22Rv1 (cell line): ENCODE results near the gene TPST2.

ENCODE experiments used
- H3K27ac ChIP-seq: fragments of 450-650 bp; 2 replicates; pipeline ENCODE4 v1.5.1; 2017
- ZFX ChIP-seq: fragments of 450-650 bp; IDR thresholded peaks from 2 replicates; pipeline ENCODE4 v1.6.1; 2017; ENCODE audit warnings: antibody characterized with exemption, borderline replicate concordance
- TF ChIP-seq, protein P1 (sequence below): fragments of 450-650 bp; IDR thresholded peaks from 2 replicates; pipeline ENCODE4 v1.5.1; 2017; ENCODE audit warnings: mild to moderate bottlenecking

The TPST2 gene

DNA sequence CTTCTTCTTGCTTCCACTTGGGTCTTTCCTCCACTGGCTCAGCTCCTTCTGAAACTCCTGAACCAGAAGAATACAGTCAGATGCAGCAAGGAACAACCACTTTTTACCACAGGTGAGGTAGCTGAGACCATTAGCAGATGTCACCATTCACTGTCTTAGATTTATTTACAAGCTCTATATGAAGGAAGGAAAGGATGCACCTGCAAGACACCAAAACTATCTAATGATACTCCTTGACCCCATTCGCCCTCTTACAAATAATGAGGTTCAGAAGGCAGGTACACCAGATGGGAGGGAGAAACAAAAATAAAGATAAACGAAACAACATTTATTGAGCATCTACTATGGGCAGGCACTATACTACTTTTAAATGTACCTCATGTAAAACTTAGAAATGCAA lies 87.9 kb downstream of the TPST2 start:
- H3K27ac ChIP-seq = no peak overlapping the region
- no peak for TF ChIP-seq ZFX
- TF ChIP-seq, protein P1, sequence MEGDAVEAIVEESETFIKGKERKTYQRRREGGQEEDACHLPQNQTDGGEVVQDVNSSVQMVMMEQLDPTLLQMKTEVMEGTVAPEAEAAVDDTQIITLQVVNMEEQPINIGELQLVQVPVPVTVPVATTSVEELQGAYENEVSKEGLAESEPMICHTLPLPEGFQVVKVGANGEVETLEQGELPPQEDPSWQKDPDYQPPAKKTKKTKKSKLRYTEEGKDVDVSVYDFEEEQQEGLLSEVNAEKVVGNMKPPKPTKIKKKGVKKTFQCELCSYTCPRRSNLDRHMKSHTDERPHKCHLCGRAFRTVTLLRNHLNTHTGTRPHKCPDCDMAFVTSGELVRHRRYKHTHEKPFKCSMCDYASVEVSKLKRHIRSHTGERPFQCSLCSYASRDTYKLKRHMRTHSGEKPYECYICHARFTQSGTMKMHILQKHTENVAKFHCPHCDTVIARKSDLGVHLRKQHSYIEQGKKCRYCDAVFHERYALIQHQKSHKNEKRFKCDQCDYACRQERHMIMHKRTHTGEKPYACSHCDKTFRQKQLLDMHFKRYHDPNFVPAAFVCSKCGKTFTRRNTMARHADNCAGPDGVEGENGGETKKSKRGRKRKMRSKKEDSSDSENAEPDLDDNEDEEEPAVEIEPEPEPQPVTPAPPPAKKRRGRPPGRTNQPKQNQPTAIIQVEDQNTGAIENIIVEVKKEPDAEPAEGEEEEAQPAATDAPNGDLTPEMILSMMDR = no peak

DNA sequence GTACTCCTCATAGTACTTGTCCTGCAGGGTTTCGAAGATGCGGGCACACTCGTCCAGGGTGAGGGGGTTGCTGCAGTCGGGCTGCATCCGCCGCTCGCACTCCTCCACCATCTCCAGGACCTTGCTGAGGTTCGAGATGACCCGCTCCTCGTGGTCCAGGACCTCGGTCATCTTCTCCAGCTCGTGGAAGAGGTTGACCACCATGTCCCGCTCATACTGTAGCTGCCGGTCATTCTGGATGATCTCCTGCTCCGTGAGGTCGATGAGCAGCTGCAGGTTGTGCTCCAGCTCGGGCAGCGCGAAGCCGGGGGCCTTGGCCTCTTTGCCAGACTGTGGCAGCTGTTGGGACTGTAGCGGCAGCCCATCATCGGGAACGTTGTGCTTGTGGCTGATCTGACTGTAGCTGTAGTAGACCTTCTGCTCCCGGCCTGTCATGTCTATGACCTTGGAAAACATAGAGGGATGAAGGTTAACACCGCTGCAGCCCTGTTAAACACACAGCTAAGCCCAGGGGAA lies 90.7 kb downstream of the TPST2 start:
- H3K27ac ChIP-seq = no peak overlapping the region
- TF ChIP-seq ZFX = no peak
- TF ChIP-seq, protein P1 = no peak

DNA sequence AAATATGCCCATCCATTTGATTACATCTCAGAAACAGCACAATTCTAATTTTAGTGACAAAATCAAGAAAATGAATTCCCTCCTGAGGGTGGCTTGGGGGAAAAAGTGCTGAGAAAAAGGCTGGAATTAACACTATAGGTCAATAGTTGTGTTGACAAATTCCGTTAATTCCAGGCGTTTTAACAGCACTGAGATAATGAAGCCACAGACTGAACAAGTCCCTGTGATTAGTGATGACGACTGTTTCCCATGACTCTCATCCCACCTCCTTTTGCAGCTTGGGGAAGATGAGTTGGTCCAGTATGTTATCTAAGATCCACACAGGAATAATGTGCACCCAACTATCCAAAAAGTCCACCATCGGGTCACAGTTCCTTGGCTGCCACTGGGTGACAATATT lies 93.5 kb downstream of the TPST2 start:
- H3K27ac ChIP-seq = no peak overlapping the region
- TF ChIP-seq ZFX = no peak
- TF ChIP-seq, protein P1 = no peak

DNA sequence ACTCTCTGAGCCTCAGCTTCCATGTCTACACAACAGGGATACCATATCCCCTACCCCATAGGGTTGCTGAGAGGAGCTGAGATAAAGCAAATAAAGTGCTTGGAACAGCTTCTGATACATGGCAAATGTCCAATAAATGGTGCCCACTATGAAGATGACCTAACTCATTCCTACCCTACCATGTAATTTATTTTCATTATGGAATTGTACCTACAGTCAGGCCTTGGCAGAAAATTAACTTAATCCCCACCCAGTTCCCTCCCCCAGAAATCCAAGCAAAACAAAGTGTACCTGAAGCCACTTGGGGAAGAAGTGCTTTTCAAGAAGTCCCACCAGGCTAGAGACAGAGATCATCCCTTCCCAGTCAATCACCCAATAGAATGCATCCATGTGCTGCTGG lies 95.4 kb downstream of the TPST2 start:
- TF ChIP-seq, protein P1 = no peak
- TF ChIP-seq ZFX = no peak
- H3K27ac ChIP-seq = no peak overlapping the region

DNA sequence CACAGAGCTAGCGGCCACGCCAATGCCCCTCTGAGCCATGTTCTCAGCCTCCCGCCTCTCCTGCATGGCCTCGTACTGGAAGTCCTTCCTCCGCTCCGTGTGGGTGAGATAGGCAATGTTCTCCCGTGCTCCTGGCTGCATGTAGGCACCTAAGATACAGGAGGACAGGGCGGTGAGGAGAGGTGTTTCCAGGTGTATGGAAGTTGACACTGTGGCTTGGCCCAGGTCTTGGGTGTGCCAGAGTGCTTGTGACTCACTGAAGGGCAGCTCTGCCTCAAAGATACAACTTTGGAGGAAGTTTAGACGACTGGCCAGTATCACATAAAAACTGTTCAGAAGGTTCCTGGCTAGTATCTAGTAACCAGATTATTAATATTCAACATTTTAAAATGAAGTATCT lies 97.7 kb downstream of the TPST2 start:
- TF ChIP-seq ZFX = no peak
- TF ChIP-seq, protein P1 = no peak
- no peak overlapping the region for H3K27ac ChIP-seq

- TF ChIP-seq ZFX = no peak
- TF ChIP-seq, protein P1 = no peak
- H3K27ac ChIP-seq = no peak overlapping the region
Observed at GRCh38 chr22:26489447-26490036, 100.4 kb downstream of the TPST2 start.

GRCh38 chr22:26487996-26488395 lies 101.9 kb downstream of the TPST2 start:
- no peak overlapping the region for H3K27ac ChIP-seq
- TF ChIP-seq, protein P1 = no peak
- TF ChIP-seq ZFX = no peak
